ENCODE results near the gene PSMC3. TPM values are rescaled to one million over a fixed set of nuclear protein-coding genes. Genes with fewer than 3 reads are reported as not detected.

The PSMC3 gene
- total RNA-seq, 2 experiments from 2014 or later, result 137 to 140 TPM

DNA sequence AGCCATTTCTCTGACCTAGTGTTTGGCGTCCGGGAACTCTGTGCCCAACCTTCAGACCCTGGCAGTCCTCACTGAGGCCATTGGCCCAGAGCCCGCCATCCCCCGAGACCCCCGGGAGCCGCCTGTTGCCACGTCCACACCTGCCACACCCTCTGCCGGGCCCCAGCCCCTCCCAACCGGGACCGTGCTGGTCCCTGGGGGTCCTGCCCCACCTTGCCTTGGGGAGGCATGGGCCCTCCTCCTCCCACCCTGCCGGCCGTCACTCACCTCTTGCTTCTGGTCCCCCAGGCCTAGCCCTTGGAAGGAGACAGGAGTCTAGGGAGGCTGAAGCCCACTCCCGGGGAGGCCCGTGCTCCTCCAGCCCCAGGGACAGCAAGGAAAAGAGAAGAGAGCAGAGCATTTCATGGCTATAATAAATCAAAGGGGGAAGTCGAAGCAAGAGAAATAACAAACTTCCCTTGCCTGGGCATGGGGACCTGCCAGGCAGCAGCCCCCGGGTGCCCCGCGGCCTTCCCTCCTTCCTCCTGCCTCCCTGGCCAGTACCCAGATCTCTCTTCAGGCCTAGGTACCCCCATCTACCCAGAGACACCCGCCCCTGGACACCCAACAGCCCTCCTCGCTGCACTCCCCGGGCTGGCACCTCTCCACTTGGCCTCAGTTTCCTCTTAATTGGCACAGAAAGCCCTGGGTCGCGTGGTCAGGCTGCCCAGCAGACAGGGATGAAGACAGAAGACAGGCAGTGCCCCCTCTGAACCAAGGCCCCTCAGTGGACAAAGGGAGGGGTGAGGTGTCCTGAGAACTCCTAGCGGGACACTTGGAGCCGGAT lies 30.8 kb downstream of the PSMC3 start:
- Mint-ChIP-seq H3K9me3 (no peaks in the 10 kb centered on the region), H3K27me3 (no peaks in the 10 kb centered on the region), H3K4me3 (peak overlapping the region; percentile 33), H3K36me3 (ENCODE audit: low read depth) (no peaks in the 10 kb centered on the region), H3K4me1 (ENCODE audit: low read depth) (peaks cover 26% of the 10 kb centered on the region), H3K27ac (peak overlapping the region; percentile 91)
- TF ChIP-seq, protein P1, sequence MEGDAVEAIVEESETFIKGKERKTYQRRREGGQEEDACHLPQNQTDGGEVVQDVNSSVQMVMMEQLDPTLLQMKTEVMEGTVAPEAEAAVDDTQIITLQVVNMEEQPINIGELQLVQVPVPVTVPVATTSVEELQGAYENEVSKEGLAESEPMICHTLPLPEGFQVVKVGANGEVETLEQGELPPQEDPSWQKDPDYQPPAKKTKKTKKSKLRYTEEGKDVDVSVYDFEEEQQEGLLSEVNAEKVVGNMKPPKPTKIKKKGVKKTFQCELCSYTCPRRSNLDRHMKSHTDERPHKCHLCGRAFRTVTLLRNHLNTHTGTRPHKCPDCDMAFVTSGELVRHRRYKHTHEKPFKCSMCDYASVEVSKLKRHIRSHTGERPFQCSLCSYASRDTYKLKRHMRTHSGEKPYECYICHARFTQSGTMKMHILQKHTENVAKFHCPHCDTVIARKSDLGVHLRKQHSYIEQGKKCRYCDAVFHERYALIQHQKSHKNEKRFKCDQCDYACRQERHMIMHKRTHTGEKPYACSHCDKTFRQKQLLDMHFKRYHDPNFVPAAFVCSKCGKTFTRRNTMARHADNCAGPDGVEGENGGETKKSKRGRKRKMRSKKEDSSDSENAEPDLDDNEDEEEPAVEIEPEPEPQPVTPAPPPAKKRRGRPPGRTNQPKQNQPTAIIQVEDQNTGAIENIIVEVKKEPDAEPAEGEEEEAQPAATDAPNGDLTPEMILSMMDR (IDR thresholded peaks at IDR 0.05), result no peak
- intact Hi-C loops (cut with micrococcal nuclease), result no loop called here
- DNase-seq (no peak), ATAC-seq (no peak)
- ChIA-PET POLR2A (interaction anchor here (5.7 kb wide), 1 partner anchor 8 kb away, joined by 28 read pairs; no protein-coding TSS in a partner anchor), CTCF (interaction anchor here (1.3 to 9.3 kb wide), 2 partner anchors 17 to 22 kb away, joined by 3 to 91 read pairs; no protein-coding TSS in a partner anchor)

DNA sequence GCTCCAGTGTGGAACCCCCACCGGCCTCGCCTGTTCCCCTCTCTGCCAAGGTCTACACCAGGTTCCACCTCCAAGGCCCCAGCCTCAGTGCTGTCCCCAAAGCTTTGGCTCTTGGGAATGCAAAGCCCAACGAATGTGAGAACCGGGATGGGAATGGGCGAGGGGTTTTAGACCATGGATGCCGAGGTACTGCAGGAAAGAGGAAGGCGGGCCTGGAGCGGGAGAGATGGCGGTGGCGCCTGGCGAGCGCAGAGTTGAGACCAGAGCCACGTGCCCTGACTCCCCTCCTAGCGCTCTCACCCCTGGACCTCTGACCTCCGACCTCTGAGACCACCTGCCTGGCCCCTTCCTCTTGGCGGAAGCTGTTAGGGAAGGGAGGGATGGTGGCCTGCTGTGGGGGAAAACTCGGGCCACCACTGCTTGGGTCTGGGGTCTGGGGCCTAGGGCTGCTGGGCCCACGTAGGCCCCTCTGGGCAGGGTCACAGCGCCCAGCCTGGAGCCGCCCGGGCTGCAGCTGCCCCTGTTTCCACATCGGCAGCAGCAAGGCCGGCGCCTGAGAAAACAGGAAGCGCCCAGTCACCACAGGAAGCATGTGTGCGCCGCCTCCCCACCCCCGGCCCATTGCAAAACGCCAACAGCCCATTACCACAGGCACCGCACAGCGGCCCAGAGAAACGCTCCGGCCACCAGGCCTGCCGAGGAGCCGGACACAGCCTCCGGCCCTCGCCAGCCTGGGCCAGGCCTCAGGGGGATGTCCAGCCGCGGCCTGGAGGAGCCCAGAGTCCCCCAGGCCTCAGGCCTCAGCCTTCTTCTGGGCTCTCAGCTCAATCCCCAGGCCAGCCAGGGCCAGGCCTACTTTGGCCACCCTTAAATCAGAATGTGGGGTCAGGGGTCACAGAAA lies 31.7 kb downstream of the PSMC3 start:
- Mint-ChIP-seq H3K4me1 (ENCODE audit: low read depth) (peaks cover 29% of the 10 kb centered on the region), H3K27ac (peak overlapping the region; percentile 91), H3K4me3 (peak overlapping the region; percentile 33), H3K36me3 (ENCODE audit: low read depth) (no peaks in the 10 kb centered on the region), H3K27me3 (no peaks in the 10 kb centered on the region), H3K9me3 (no peaks in the 10 kb centered on the region)
- ChIA-PET CTCF (interaction anchor here (1.2 to 9.3 kb wide), 4 partner anchors 13 to 21 kb away, joined by 3 to 91 read pairs (median 4); partner anchors contain the start of gene SLC39A13), POLR2A (interaction anchor here (1.0 to 5.7 kb wide), 5 partner anchors 9 to 179 kb away, joined by 4 to 28 read pairs (median 5); partner anchors contain the start of gene DDB2)
- intact Hi-C loops (cut with micrococcal nuclease), result no loop called here
- DNase-seq, result peak; percentile 73
- TF ChIP-seq, protein P1 (IDR thresholded peaks at IDR 0.05), result no peak
- ATAC-seq, result peak; percentile 87

DNA sequence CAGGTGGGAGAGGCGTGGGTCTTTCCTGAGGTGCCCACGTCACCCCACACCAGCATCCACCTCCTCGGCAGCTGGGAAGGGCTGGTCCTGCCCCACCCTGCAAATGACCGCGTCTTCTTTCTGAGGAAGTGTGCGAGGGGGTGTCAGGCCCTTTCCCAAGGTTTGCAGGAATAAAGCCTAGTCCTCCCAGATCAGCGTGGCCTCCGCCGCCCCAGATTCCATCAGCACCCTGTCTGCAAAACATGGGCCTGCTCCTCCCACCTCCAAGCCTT lies 32.3 kb downstream of the PSMC3 start:
- no peak for ATAC-seq
- Mint-ChIP-seq H3K4me1 (ENCODE audit: low read depth) (peaks cover 32% of the 10 kb centered on the region), H3K36me3 (ENCODE audit: low read depth) (no peaks in the 10 kb centered on the region), H3K27ac (peak overlapping the region; percentile 91), H3K9me3 (no peaks in the 10 kb centered on the region), H3K4me3 (peak overlapping the region; percentile 20), H3K27me3 (no peaks in the 10 kb centered on the region)
- intact Hi-C loops (cut with micrococcal nuclease), result no loop called here
- TF ChIP-seq, protein P1 (IDR thresholded peaks at IDR 0.05), result no peak
- ChIA-PET POLR2A (interaction anchor here (1.0 to 5.7 kb wide), 5 partner anchors 10 to 179 kb away, joined by 4 to 28 read pairs (median 5); partner anchors contain the start of gene DDB2), CTCF (interaction anchor here (1.2 to 9.3 kb wide), 4 partner anchors 13 to 20 kb away, joined by 3 to 91 read pairs (median 12); partner anchors contain the start of gene SLC39A13)
- no peak for DNase-seq

DNA sequence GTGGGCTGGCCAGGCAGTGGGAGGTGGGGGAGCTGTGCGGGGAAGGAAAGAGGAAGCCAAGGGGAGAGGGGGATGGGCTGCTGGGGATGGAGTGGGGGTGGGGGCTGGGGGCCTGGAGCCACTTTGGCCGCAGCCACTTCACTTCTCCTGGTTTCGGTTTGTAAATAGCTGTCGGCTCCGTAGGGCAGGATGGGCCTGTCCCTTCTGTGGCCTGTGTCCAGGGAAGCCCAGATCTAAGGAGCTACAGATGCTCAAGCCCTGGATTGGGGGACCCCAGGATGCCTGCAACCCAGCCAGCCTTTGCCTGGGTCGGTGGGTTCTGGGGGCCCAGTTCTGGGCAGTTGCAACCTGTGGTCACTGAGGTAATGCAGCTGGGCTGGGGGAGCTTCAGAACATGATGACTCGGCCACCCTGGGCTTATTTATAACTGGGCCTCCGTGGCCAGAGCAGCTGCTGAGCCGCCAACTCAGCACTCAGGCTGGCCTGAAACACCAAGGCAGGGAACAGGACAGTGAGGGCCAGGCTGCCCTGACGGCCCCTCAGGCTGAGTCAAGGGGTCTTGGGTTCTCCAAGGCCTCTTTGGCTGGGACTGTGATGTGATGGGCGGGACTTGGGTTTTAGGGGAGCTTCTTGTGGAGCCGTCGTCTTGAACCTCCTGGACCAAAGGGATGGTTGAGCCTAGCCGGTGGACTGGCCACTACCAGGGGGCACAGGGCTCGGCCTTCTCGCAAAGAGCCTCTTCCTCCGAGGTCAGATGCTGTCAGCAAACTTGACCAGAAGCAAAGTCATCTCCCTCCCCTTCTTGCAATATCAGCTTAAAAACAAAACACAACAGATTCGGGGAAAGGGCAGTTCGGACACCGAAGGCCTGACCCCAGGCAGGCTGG lies 32.8 kb downstream of the PSMC3 start:
- DNase-seq, result no peak
- TF ChIP-seq, protein P1 (IDR thresholded peaks at IDR 0.05), result no peak
- Mint-ChIP-seq H3K4me3 (no peak overlapping the region), H3K27ac (peak overlapping the region; percentile 91), H3K36me3 (ENCODE audit: low read depth) (no peaks in the 10 kb centered on the region), H3K4me1 (ENCODE audit: low read depth) (peaks cover 37% of the 10 kb centered on the region), H3K9me3 (no peaks in the 10 kb centered on the region), H3K27me3 (no peaks in the 10 kb centered on the region)
- ATAC-seq, result no peak
- ChIA-PET CTCF (interaction anchor here (1.2 to 9.3 kb wide), 6 partner anchors 11 to 72 kb away, joined by 3 to 91 read pairs (median 4); partner anchors contain the start of gene SLC39A13), POLR2A (interaction anchor here (0.8 to 5.7 kb wide), 7 partner anchors 10 to 178 kb away, joined by 3 to 28 read pairs (median 5); partner anchors contain the start of genes DDB2 and PSMC3)
- intact Hi-C loops (cut with micrococcal nuclease), result no loop called here
